GM12878 (cell line): Measurements from ENCODE around the gene IQCK. TPM values are rescaled to one million over a fixed set of nuclear protein-coding genes. Genes with fewer than 3 reads are reported as not detected.

ENCODE experiments used
- ATAC-seq: fragments of 200-7000 bp; cut with Tn5 transposase; 3 replicates; pipeline ENCODE4 v1.9.1; 2020; ENCODE audit warnings: mild to moderate bottlenecking, moderate library complexity
- BruUV-seq: library from RNA; stranded (reverse); fragments of 400-500 nt; replicated peaks from 2 replicates; lab custom pipeline; 2021; lab: Mats Ljungman, UMichigan
- CTCF ChIA-PET: fragments of 300-600 bp; sonication (Branson Sonifier 250); formaldehyde crosslinking; extraction: SDS; loops from one replicate; lab custom pipeline; 2021; ENCODE audit warnings: inconsistent platforms; lab: Yijun Ruan, JAX
- POLR2A ChIA-PET: fragments of 350-600 bp; formaldehyde crosslinking; extraction: SDS; loops from one replicate; lab custom pipeline; 2021; ENCODE audit warnings: inconsistent platforms; lab: Charles Lee
- RAD21 ChIA-PET: fragments of 300-600 bp; sonication (Branson Sonifier 250); formaldehyde crosslinking; loops from one replicate; lab custom pipeline; 2023; ENCODE audit warnings: antibody characterized with exemption; ENCODE audit not compliant: unreplicated experiment; lab: Charles Lee
- SMC1A ChIA-PET: fragments of 300-600 bp; sonication (Branson Sonifier 250); formaldehyde crosslinking; loops from one replicate; lab custom pipeline; 2023; ENCODE audit not compliant: unreplicated experiment, uncharacterized antibody; lab: Charles Lee
- DNase-seq: peaks from one replicate; pipeline ENCODE4 v3.0.0-alpha.2; 2011; ENCODE audit warnings: low read depth, low spot score
- FAIRE-seq: peaks from 3 replicates; lab custom pipeline; 2011; peaks lifted over from hg19 to GRCh38; lab: Jason Lieb, UNC
- H2AFZ ChIP-seq: 2 replicates; pipeline ENCODE4 v1.6.0; 2011; ENCODE audit warnings: low read depth, low read length, control low read depth; ENCODE audit not compliant: control insufficient read depth
- H3K27ac ChIP-seq: 2 replicates; pipeline ENCODE4 v1.5.1; 2011; ENCODE audit warnings: control low read depth; ENCODE audit not compliant: control insufficient read depth, insufficient read depth
- H3K27me3 ChIP-seq, 2 experiments: replicated peaks in 1 of 2; 2 replicates each; pipeline versions ENCODE4 v1.6.0 to v1.6.1; 2011; ENCODE audit warnings: low read length in 1 of 2; ENCODE audit not compliant: control insufficient read depth in 2 of 2, insufficient read depth in 2 of 2
- H3K36me3 ChIP-seq, 2 experiments: 2 replicates each; pipeline ENCODE4 v1.5.1; 2011; ENCODE audit warnings: low read length in 1 of 2; ENCODE audit not compliant: control insufficient read depth in 2 of 2, insufficient read depth in 2 of 2
- H3K4me1 ChIP-seq: 2 replicates; pipeline ENCODE4 v1.6.1; 2011; ENCODE audit warnings: mild to moderate bottlenecking, low read length, moderate library complexity, mixed read lengths; ENCODE audit not compliant: control insufficient read depth, insufficient read depth
- H3K4me2 ChIP-seq: 2 replicates; pipeline ENCODE4 v1.6.0; 2011; ENCODE audit warnings: control low read depth; ENCODE audit not compliant: control insufficient read depth, insufficient read depth
- H3K4me3 ChIP-seq: fragments of 200-600 bp; sonication (generic); 2 replicates; pipeline ENCODE4 v1.5.1; 2016
- H3K79me2 ChIP-seq: 2 replicates; pipeline ENCODE4 v1.6.0; 2011; ENCODE audit warnings: low read length; ENCODE audit not compliant: control insufficient read depth, insufficient read depth
- H3K9ac ChIP-seq: 2 replicates; pipeline ENCODE4 v1.8.0; 2011; ENCODE audit warnings: low read length, control low read depth, mixed read lengths; ENCODE audit not compliant: control insufficient read depth, insufficient read depth
- H3K9me3 ChIP-seq: replicated peaks from 3 replicates; pipeline ENCODE4 v1.5.1; 2011; ENCODE audit warnings: mild to moderate bottlenecking, low read length; ENCODE audit not compliant: control insufficient read depth, insufficient read depth
- H4K20me1 ChIP-seq: 2 replicates; pipeline ENCODE4 v1.6.0; 2011; ENCODE audit not compliant: control insufficient read depth, insufficient read depth
- ASH2L ChIP-seq: fragments of 300-600, 200-600 bp; sonication (generic); IDR thresholded peaks from 2 replicates; pipeline ENCODE4 v1.6.1; 2017; ENCODE audit warnings: low read depth, mild to moderate bottlenecking, borderline replicate concordance
- HDGF ChIP-seq: fragments of 450-650 bp; IDR thresholded peaks from 2 replicates; pipeline ENCODE4 v1.6.1; 2016; ENCODE audit warnings: antibody characterized with exemption
- HSF1 ChIP-seq: fragments of 150-350 bp; IDR thresholded peaks from 2 replicates; pipeline ENCODE4 v1.6.1; 2014; ENCODE audit warnings: mild to moderate bottlenecking, low read depth, low read length
- MAX ChIP-seq: IDR thresholded peaks from 2 replicates; pipeline ENCODE4 v1.6.1; 2012; ENCODE audit warnings: low read depth, low read length, improper control_type of control experiment
- NBN ChIP-seq: fragments of 450-650 bp; IDR thresholded peaks from 2 replicates; pipeline ENCODE4 v1.6.1; 2016
- RCOR1 ChIP-seq: conservative IDR thresholded peaks from 2 replicates; pipeline ENCODE4 v1.6.1; 2012; ENCODE audit warnings: low read depth, low read length, improper control_type of control experiment
- SMARCA5 ChIP-seq: fragments of 450-650 bp; IDR thresholded peaks from 2 replicates; pipeline ENCODE4 v1.6.1; 2017; ENCODE audit warnings: mild to moderate bottlenecking
- TCF3 ChIP-seq: IDR thresholded peaks from 2 replicates; pipeline ENCODE4 v1.6.1; 2012; ENCODE audit warnings: low read depth, mild to moderate bottlenecking, low read length, borderline replicate concordance; ENCODE audit not compliant: insufficient read depth
- ZNF24 ChIP-seq: fragments of 450-650 bp; IDR thresholded peaks from 2 replicates; pipeline ENCODE4 v1.6.1; 2017; ENCODE audit warnings: antibody characterized with exemption, mild to moderate bottlenecking
- WGBS: methylation state at CpG from one replicate; pipeline ENCODE4 v1.1.6; 2016; ENCODE audit warnings: low lambda C conversion rate; ENCODE audit not compliant: insufficient replicate concordance, insufficient coverage; ENCODE audit errors: missing lambda C conversion rate; 5-methylcytosine and 5-hydroxymethylcytosine counted together
- in situ Hi-C: fragments of 300-500 bp; cut with MboI; formaldehyde crosslinking; loops from 9 replicates; pipeline ENCODE4 v1.14.3; 2018; ENCODE audit warnings: mixed read lengths
- intact Hi-C: fragments of 100-400 bp; cut with micrococcal nuclease; formaldehyde crosslinking; loops from one replicate; pipeline ENCODE4 v1.14.2; 2022; ENCODE audit not compliant: unreplicated experiment
- polyA plus RNA-seq, 11 experiments: library from polyadenylated mRNA; depleted of rRNA in 4 of 11; unstranded in 6 of 11; stranded (reverse) in 5 of 11; fragments of >200 nt; fragmentation: Nextera tagmentation in 4 of 11; fragmentation: Illumina TruSeq in 1 of 11; extraction: Ambion mirVana in 4 of 11; extraction: Trizol in 1 of 11; gene quantifications; 1 replicate in 1 of 11; 2 replicates in 10 of 11; pipeline versions ENCODE4 v1.2.1 to v1.2.3, GENCODE V29; 2011 to 2016; ENCODE audit warnings: inconsistent platforms in 2 of 11, missing spikeins in 2 of 11, low read depth in 1 of 11
- total RNA-seq, 4 experiments: library from RNA; depleted of rRNA in 3 of 4; stranded (reverse); fragments of >200 nt in 3 of 4; fragmentation: Illumina TruSeq in 1 of 4; extraction: Trizol in 1 of 4; gene quantifications; 2 replicates each; pipeline versions ENCODE4 v1.2.1 to v1.2.3, GENCODE V29; 2013 to 2021
- TF ChIP-seq, protein P1 (sequence below): IDR thresholded peaks from 2 replicates; pipeline ENCODE4 v1.6.1; 2011; ENCODE audit warnings: borderline replicate concordance, low read depth, mild to moderate bottlenecking, moderate library complexity, low read length; ENCODE audit not compliant: insufficient read depth, poor library complexity, severe bottlenecking
- TF ChIP-seq, protein P2 (sequence below): fragments of 450-650 bp; IDR thresholded peaks from 2 replicates; pipeline ENCODE4 v1.6.1; 2017; ENCODE audit warnings: borderline replicate concordance
- TF ChIP-seq, protein P3 (sequence below): IDR thresholded peaks from 2 replicates; pipeline ENCODE4 v1.6.1; 2011; ENCODE audit warnings: low read depth, low read length, improper control_type of control experiment, borderline replicate concordance

The IQCK gene
- total and polyA plus RNA-seq, 10 of the 15 experiments (the other 5 are each of a cell fraction or from before 2014, with no cell fraction given) = 1.0 to 4.2 (median 2.4) TPM

DNA sequence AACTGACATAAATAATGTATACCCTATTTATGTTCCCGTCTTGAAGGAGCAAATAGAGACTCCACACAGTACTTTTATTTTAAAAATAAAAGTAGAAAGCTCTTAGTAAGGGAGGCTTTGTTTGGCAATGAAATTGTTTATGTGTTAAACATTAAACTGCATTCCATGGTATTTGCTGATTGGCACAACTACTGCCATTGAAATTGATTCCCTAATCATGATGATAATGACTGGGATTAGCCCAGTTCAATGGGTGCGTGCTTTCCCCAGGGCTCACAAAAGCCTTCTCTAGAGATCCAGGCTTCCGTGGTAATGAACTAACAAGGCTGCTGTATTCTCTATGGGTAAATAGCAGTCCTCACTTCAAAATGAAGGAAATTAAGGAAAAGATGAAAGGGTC lies 99.1 kb downstream of the IQCK start (continued):
- TF ChIP-seq, protein P1, sequence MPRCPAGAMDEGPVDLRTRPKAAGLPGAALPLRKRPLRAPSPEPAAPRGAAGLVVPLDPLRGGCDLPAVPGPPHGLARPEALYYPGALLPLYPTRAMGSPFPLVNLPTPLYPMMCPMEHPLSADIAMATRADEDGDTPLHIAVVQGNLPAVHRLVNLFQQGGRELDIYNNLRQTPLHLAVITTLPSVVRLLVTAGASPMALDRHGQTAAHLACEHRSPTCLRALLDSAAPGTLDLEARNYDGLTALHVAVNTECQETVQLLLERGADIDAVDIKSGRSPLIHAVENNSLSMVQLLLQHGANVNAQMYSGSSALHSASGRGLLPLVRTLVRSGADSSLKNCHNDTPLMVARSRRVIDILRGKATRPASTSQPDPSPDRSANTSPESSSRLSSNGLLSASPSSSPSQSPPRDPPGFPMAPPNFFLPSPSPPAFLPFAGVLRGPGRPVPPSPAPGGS = no peak
- no peak for TF ChIP-seq ASH2L
- no peak for TF ChIP-seq HSF1
- no peak for TF ChIP-seq HDGF

DNA sequence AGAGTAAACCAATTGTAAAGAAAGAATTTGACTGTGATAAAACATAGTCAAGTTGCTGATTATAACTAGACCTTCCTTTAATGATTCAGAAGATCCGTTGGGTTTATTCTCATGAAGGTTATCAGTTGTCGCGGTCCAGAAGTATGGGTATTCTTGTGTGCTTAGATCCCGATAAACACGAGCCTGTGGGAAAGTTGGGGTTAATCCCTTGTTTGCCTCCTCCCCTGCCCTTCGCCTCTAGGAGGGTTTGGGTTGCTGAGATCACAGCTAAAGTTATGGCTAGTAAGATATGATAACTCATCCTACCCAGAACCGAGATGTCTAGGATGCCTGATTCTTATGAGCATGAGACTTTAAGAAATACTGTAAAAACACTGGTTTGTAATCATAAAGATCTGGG lies 99.8 kb downstream of the IQCK start:
- TF ChIP-seq, protein P2, sequence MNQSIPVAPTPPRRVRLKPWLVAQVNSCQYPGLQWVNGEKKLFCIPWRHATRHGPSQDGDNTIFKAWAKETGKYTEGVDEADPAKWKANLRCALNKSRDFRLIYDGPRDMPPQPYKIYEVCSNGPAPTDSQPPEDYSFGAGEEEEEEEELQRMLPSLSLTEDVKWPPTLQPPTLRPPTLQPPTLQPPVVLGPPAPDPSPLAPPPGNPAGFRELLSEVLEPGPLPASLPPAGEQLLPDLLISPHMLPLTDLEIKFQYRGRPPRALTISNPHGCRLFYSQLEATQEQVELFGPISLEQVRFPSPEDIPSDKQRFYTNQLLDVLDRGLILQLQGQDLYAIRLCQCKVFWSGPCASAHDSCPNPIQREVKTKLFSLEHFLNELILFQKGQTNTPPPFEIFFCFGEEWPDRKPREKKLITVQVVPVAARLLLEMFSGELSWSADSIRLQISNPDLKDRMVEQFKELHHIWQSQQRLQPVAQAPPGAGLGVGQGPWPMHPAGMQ = no peak
- TF ChIP-seq MAX (no peak), SMARCA5 (no peak), RCOR1 (no peak), NBN (no peak), ZNF24 (no peak), TCF3 (no peak)
- TF ChIP-seq, protein P3, sequence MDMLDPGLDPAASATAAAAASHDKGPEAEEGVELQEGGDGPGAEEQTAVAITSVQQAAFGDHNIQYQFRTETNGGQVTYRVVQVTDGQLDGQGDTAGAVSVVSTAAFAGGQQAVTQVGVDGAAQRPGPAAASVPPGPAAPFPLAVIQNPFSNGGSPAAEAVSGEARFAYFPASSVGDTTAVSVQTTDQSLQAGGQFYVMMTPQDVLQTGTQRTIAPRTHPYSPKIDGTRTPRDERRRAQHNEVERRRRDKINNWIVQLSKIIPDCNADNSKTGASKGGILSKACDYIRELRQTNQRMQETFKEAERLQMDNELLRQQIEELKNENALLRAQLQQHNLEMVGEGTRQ = no peak
- TF ChIP-seq, all 136 proteins: peak for 0
- 57% methylated on average over 7 of the region's 7 CpGs for WGBS
- RAD21 ChIA-PET = no interaction called here

More for the DNA sequence above, 99.8 kb downstream of the IQCK start:
- Histone ChIP-seq H3K4me1 (no peaks in the 10 kb centered on the region), H3K9ac (no peak overlapping the region), H3K4me3 (no peak overlapping the region), H3K9me3 (no peaks in the 10 kb centered on the region), H3K36me3 (no peaks in the 10 kb centered on the region), H3K79me2 (no peaks in the 10 kb centered on the region), H3K4me2 (no peak overlapping the region), H3K27ac (no peak overlapping the region), H3K27me3 (no peaks in the 10 kb centered on the region), H4K20me1 (no peaks in the 10 kb centered on the region), H2AFZ (no peak overlapping the region)
- intact Hi-C loops = no loop called here
- DNase-seq = no peak
- ATAC-seq = no peak
- CTCF ChIA-PET = no interaction called here
- POLR2A ChIA-PET = interaction anchor here (0.5 kb wide), 1 partner anchor 10 kb away, joined by 8 read pairs; no protein-coding TSS in a partner anchor
- in situ Hi-C loops = no loop called here
- BruUV-seq = no TSS peak
- FAIRE-seq = no peak
- SMC1A ChIA-PET = no interaction called here
